ENCODE measurements around the gene ALDH1L1.

The ALDH1L1 gene

DNA sequence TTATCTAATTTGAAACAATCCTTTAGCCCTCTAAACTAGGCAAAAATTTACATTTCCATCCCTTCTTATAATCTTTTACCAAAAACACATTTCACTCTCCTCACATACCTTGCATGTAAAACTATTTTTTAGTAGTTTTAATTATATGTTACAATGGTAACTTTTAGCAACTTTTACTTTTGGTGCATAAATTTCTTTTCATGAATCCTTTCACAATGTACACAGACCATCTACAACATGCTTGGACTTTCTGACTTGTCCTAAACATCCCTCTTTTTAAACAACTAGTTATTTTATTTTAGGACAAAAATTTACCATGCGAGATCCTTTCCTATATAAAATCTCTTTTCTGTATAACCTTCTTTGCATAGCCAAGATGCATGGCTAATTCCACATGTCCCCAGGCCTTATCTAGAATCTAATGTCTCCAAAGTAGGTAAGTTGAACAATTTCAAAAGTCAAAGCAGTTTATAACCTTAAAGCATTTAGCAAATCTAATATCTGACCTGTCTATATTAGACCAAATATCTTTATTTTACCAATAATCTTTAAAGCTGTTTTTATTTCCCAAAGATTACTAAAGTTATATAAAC, 14.4 kb upstream of the ALDH1L1 start:
- no peak for DNase-seq (ENCODE audit: low read depth in 2 of 2, low spot score in 1 of 2)

DNA sequence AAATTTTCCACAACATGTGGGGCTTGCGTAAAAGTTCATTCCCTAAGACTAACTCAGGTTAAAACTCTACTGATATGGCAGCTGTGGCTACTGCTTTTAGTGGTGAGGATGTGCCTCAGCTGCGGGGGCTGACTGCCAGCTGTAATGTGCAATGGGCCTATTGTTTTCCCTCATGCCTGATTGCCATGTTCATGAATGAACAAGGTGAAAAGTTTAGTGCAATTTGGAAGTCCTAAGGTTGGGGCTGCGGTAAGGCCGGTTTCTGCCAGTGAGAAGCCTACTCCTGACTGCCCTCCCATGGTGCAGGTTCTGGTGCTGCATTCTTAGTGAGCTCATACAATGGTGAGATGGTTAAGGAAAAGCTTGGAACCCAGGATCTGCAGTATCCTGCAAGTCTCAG, 10.9 kb upstream of the ALDH1L1 start:
- no peak for DNase-seq (ENCODE audit: low read depth in 2 of 2, low spot score in 1 of 2)

GRCh38 chr3:126187920-126188319, 7.5 kb upstream of the ALDH1L1 start:
- DNase-seq (ENCODE audit: low read depth in 2 of 2, low spot score in 1 of 2): no peak

DNA sequence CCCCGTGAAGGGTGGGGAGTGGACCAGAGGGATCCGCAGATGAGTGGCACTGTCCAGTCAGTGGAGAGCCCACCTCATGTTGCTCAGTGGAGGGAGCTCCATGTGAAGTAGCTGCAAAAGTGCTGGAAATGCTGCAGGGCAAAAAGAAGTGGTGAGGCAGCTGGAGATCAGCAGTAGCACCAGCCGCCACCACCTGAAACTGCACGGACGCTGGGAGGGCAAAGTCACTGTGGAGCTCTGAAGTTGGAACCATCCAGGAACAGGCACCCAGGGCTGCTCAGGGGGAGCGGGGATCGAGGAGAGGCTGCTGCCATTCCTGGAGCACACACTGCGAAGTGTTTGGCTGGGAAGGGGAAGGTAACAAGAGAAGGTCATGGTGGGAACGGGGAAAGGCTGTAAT, 6.4 kb upstream of the ALDH1L1 start:
- DNase-seq (ENCODE audit: low read depth in 2 of 2, low spot score in 1 of 2): no peak

GRCh38 chr3:126186271-126186670, 5.9 kb upstream of the ALDH1L1 start:
- DNase-seq (ENCODE audit: low read depth in 2 of 2, low spot score in 1 of 2): no peak

DNA sequence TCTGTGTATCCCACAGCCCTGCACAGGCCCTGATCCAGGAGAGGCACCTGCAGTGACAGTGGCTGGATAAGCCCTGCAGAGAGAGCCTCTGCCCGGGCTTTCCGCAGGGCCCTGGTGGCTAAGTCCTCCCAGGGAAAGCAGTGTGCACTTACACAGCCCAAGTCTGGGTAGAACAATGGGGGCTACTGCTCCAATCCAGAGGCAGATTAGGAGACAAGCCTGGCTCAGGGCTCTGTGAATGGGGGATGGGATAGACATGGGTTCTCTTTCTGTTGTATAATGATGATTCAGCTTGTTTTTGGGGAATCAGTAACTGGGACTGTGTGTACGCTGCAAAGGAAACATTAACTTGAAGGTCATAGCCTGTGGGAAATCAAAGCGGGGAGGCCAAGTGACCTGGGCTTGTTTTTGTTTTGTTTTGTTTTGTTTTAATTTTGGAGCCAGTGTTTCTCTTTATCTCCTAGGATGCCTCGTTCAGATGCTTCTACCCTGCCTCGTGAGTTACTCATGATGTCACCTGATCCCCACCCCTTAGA, 4.1 kb upstream of the ALDH1L1 start:
- DNase-seq (ENCODE audit: low read depth in 2 of 2, low spot score in 1 of 2): no peak

- DNase-seq (ENCODE audit: low read depth in 2 of 2, low spot score in 1 of 2): no peak
Observed at GRCh38 chr3:126181398-126181725, 976 bp upstream of the ALDH1L1 start.

- no peak for DNase-seq (ENCODE audit: low read depth in 2 of 2, low spot score in 1 of 2)
Observed at GRCh38 chr3:126179825-126180476, 435 bp downstream of the ALDH1L1 start.

DNA sequence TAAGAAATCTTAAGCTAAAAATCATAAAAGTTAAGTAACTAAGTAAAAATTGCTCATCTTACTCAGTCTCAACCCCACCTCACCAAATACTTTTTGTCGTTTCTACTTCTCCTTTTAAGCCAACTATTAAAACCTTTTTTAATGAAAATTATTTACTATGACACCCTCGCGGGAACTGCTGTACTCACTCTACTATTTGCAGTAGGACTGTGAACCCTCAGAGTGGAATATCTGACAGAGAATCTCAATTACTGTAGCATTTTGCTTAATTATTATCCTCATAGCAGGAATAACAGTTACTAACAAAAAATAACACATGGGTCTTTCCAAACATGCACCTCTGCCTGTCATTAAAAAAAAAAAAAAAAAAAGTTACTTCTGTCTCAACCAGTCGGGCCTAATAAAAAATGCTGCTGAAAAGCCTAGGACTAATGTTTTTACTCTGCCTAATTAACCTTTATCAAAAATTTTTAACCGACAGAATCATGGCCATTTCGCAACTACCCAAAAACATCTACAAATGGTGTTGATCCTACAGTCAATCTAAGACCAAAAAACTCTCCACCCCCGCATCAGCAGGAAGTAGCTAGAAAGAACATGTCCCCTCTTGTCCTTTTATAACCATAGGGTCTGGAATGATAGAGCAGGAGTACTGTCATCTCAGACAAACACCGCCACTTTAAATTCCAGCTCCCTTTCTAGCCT, 10.2 kb downstream of the ALDH1L1 start:
- DNase-seq (ENCODE audit: low read depth in 2 of 2, low spot score in 1 of 2): no peak

- no peak for DNase-seq (ENCODE audit: low read depth in 2 of 2, low spot score in 1 of 2)
Observed at GRCh38 chr3:126167566-126167965, 12.8 kb downstream of the ALDH1L1 start.

GRCh38 chr3:126166009-126166408, 14.4 kb downstream of the ALDH1L1 start:
- DNase-seq (ENCODE audit: low read depth in 2 of 2, low spot score in 1 of 2): no peak

DNA sequence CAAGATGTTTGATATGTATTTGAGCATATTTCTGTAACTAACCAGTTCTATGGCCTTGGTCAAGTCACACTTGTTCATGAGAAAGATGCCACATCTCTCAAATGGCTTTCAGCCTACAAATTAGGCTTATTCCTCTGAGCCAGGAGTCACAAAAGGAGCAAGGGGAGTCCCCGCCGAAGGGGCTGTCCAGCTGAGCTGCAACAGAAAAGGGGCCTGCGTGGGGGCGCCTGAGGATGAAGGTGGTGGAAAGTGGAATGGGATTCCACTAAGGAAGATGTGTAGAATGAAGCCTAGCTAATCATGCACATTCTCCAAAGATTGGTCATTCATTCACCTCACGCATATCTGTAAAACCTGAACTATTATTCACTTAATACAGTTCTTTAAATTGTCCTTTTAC, 19.1 kb downstream of the ALDH1L1 start:
- DNase-seq (ENCODE audit: low read depth in 2 of 2, low spot score in 1 of 2): no peak

- no peak for DNase-seq (ENCODE audit: low read depth in 2 of 2, low spot score in 1 of 2)
Observed at GRCh38 chr3:126160243-126161210, 19.9 kb downstream of the ALDH1L1 start.

DNA sequence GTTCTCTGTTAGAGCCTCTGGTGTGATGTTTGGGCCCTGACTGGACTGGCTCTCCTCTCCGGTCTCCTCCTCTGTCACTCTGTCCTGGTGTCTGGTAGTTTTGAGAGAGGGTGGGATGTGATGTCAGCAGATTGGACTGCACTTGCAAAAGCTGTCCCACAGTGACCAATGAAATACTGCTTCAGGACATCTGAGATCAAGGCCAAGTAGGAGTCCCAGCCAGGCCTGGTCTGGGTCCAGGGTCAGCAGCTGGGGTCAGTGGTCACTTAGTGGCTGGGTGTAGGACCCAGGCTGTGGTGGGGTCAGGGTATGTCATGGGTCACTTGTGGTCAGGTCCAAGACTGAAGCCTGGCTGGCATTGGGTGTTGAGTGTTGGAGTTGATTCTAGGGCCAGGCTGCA, 20.9 kb downstream of the ALDH1L1 start:
- DNase-seq (ENCODE audit: low read depth in 2 of 2, low spot score in 1 of 2): no peak

DNA sequence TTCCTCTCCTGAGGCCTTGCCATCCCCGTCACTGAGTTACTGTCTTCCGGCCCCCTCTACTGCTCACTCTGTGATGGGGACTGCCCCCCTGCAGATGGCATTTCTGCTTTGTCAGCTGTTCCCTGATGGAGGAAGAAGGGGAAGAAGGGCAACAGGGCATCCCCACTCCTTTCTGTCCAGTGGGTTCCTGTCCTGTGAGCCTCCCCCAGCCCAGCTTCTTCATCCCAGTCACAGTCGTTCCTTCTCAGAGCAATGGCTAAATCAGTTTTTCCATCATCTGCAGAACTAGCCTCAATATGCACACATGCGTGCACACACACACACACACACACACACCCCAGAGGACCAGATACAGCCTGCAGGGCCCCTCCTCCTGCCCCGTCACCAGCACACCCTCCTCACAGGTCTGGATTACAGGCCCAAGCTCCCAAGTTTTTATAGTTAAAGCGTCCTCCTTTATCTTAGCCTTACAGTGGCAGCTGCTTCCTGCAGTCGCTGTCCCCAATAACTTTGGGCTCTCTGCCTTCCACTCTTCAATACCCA, 21.4 kb downstream of the ALDH1L1 start:
- DNase-seq (ENCODE audit: low read depth in 2 of 2, low spot score in 1 of 2): no peak

DNA sequence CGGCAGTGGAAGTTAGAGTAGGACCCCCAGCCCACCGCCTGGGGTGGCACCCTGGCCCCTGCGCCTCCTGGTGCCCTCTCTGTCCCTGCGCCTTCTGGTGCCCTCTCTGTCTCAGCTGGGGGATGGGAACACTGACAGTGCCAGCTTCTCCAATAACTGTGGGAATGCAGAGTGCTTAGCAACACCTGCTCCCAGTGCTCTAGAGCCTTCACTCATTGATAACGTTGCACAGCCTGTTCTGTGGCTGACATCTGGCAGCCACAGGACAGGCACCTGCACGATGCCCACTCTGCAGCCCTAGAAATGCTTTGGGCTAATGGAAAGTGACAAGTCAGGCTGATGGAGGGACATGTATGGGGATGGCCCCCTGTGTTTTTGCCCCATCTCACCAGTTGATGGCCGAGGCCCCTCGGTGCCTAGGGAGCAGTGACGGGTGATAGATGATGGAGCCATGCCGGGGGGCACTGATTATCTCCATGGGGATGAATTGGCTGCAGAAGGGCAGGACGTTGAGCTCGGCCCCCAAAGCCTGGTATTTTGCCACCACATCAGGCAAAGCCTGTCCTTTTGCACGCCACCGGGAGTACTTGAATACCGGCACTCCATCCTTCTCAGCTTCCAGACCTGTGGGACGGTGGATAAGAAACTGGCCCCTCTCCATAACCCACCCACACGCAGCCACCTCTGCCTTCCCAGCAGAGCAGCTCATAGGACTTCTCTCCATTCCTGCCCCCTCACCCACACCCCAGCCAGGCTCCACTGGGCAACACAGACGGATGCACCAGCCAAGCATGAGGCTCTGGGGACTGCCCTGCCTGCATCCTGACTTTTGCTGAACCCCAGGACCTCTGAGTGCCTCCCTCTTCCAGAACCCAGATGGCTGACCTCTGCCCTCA, 22.1 kb downstream of the ALDH1L1 start:
- DNase-seq (ENCODE audit: low read depth in 2 of 2, low spot score in 1 of 2): no peak

DNA sequence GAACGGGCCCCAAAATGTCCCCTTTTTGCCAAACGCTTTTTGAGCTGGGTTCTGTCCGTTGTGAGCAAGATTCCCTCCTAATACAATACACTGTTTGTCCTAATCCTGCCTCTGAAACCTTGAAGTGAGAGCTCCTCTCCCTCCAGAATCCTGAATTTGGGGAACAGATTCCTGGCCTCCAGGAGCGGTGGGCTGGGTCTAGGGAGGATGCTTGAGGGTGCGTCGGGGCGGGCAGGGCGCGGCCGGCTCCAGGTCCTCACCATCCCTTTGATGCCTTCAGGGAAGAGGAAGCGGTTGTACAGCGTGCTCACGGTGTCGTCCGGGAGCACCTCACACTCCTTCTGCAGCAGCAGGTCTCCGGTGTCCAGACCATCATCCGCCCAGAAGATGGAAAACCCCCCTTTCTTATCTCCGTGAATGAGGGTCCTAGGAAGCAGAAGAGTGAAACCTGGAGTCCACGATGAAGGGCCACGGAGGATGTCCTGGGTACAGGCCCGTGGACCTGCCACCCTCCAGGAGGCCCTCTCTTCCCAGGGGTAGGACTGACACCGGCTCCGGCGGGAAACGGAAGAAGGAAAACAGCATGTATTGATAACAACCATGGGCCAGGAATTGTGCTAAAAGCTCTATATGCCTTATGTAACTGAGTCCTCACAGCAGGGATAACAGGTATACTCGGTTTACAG, 23.2 kb downstream of the ALDH1L1 start:
- no peak for DNase-seq (ENCODE audit: low read depth in 2 of 2, low spot score in 1 of 2)

- no peak for DNase-seq (ENCODE audit: low read depth in 2 of 2, low spot score in 1 of 2)
Observed at GRCh38 chr3:126156468-126156867, 23.9 kb downstream of the ALDH1L1 start.

DNA sequence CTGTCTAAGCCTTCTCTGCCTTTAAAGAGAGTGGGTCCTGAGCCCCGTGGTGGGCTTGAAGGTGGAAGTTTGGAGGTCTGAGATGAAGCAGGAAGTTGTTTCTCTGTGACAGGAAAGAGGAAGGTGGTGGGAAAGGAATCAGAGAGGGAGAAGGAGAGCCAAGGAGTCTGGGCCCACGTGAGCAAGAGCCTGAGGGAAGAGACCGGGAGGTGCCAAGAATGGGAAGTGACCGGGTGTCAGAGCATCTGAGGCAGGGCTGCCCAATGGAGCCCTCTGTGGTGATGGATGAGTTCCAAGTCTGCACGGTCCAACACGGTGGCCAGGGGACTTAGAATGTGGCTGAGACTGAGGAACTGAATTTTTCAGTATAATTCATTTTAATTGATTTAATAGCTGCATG, 24.6 kb downstream of the ALDH1L1 start:
- DNase-seq (ENCODE audit: low read depth in 2 of 2, low spot score in 1 of 2): no peak

- no peak for DNase-seq (ENCODE audit: low read depth in 2 of 2, low spot score in 1 of 2)
Observed at GRCh38 chr3:126155280-126155640, 25.1 kb downstream of the ALDH1L1 start.

All from stimulated activated CD8-positive, alpha-beta memory T cell treated with anti-CD3 and anti-CD28 coated beads, Interleukin-4, amount 100 ng/mL, for 4 hours (primary cell).